ENCODE measurements around the gene SLC7A14. TPM values are rescaled to one million over a fixed set of nuclear protein-coding genes. Genes with fewer than 3 reads are reported as not detected.

Gene SLC7A14
- total and polyA plus RNA-seq, 2 donors, result 0.05 TPM

- H3K4me1 ChIP-seq (ENCODE audit: control insufficient read depth in 2 of 2, insufficient read depth in 2 of 2, low read length in 2 of 2), result no peaks in the 10 kb centered on the region
- H3K9me3 ChIP-seq (ENCODE audit: control insufficient read depth in 2 of 2, insufficient read depth in 1 of 2, low read length in 1 of 2), result no peaks in the 10 kb centered on the region
- no peaks in the 10 kb centered on the region for H3K36me3 ChIP-seq (ENCODE audit: control insufficient read depth in 2 of 2, insufficient read depth in 2 of 2, low read length in 1 of 2)
- no peak for DNase-seq (ENCODE audit: low read depth in 6 of 9, low spot score in 9 of 9)
- H3K4me3 ChIP-seq (ENCODE audit: low read length in 2 of 2), result no peak overlapping the region
- H3K27me3 ChIP-seq (ENCODE audit: control insufficient read depth in 2 of 2, insufficient read depth in 1 of 2, low read length in 1 of 2), result no peaks in the 10 kb centered on the region
- WGBS, result 94% methylated on average over 6 of the region's 6 CpGs
- no peak overlapping the region for H3K27ac ChIP-seq (ENCODE audit: low read depth in 1 of 2, low read length in 1 of 2)
These were observed 88.4 kb downstream of the SLC7A14 start for GRCh38 chr3:170497207-170498095.

GRCh38 chr3:170496868-170497140 lies 89.1 kb downstream of the SLC7A14 start:
- H3K4me3 ChIP-seq (ENCODE audit: low read length in 2 of 2), result no peak overlapping the region

GRCh38 chr3:170496026-170496867 lies 89.6 kb downstream of the SLC7A14 start:
- no peaks in the 10 kb centered on the region for H3K36me3 ChIP-seq (ENCODE audit: control insufficient read depth in 2 of 2, insufficient read depth in 2 of 2, low read length in 1 of 2)
- no peak overlapping the region for H3K27ac ChIP-seq (ENCODE audit: low read depth in 1 of 2, low read length in 1 of 2)
- DNase-seq (ENCODE audit: low read depth in 6 of 9, low spot score in 9 of 9), result no peak
- no peaks in the 10 kb centered on the region for H3K9me3 ChIP-seq (ENCODE audit: control insufficient read depth in 2 of 2, insufficient read depth in 1 of 2, low read length in 1 of 2)
- H3K27me3 ChIP-seq (ENCODE audit: control insufficient read depth in 2 of 2, insufficient read depth in 1 of 2, low read length in 1 of 2), result no peaks in the 10 kb centered on the region
- H3K4me3 ChIP-seq (ENCODE audit: low read length in 2 of 2), result no peak overlapping the region
- no peaks in the 10 kb centered on the region for H3K4me1 ChIP-seq (ENCODE audit: control insufficient read depth in 2 of 2, insufficient read depth in 2 of 2, low read length in 2 of 2)
- WGBS, result 95% methylated on average over 40 of the region's 40 CpGs

More at GRCh38 chr3:170496868-170497140, 89.1 kb downstream of the SLC7A14 start:
- H3K9me3 ChIP-seq (ENCODE audit: control insufficient read depth in 2 of 2, insufficient read depth in 1 of 2, low read length in 1 of 2), result no peaks in the 10 kb centered on the region
- no peaks in the 10 kb centered on the region for H3K27me3 ChIP-seq (ENCODE audit: control insufficient read depth in 2 of 2, insufficient read depth in 1 of 2, low read length in 1 of 2)
- WGBS, result 94% methylated on average over 6 of the region's 6 CpGs
- H3K36me3 ChIP-seq (ENCODE audit: control insufficient read depth in 2 of 2, insufficient read depth in 2 of 2, low read length in 1 of 2), result no peaks in the 10 kb centered on the region
- H3K4me1 ChIP-seq (ENCODE audit: control insufficient read depth in 2 of 2, insufficient read depth in 2 of 2, low read length in 2 of 2), result no peaks in the 10 kb centered on the region
- DNase-seq (ENCODE audit: low read depth in 6 of 9, low spot score in 9 of 9), result no peak
- no peak overlapping the region for H3K27ac ChIP-seq (ENCODE audit: low read depth in 1 of 2, low read length in 1 of 2)

- Histone ChIP-seq H3K36me3 (ENCODE audit: control insufficient read depth in 2 of 2, insufficient read depth in 2 of 2, low read length in 1 of 2) (no peaks in the 10 kb centered on the region), H3K27ac (ENCODE audit: low read depth in 1 of 2, low read length in 1 of 2) (no peak overlapping the region), H3K4me1 (ENCODE audit: control insufficient read depth in 2 of 2, insufficient read depth in 2 of 2, low read length in 2 of 2) (no peaks in the 10 kb centered on the region), H3K4me3 (ENCODE audit: low read length in 2 of 2) (no peak overlapping the region), H3K9me3 (ENCODE audit: control insufficient read depth in 2 of 2, insufficient read depth in 1 of 2, low read length in 1 of 2) (no peaks in the 10 kb centered on the region), H3K27me3 (ENCODE audit: control insufficient read depth in 2 of 2, insufficient read depth in 1 of 2, low read length in 1 of 2) (no peaks in the 10 kb centered on the region)
- WGBS, result 90% methylated on average over 4 of the region's 4 CpGs
- DNase-seq (ENCODE audit: low read depth in 6 of 9, low spot score in 9 of 9), result no peak
These were observed 91.1 kb downstream of the SLC7A14 start for GRCh38 chr3:170494766-170495165.

GRCh38 chr3:170493712-170494182 lies 92.1 kb downstream of the SLC7A14 start:
- H3K36me3 ChIP-seq (ENCODE audit: control insufficient read depth in 2 of 2, insufficient read depth in 2 of 2, low read length in 1 of 2), result no peaks in the 10 kb centered on the region
- H3K4me3 ChIP-seq (ENCODE audit: low read length in 2 of 2), result no peak overlapping the region
- no peaks in the 10 kb centered on the region for H3K27me3 ChIP-seq (ENCODE audit: control insufficient read depth in 2 of 2, insufficient read depth in 1 of 2, low read length in 1 of 2)
- DNase-seq (ENCODE audit: low read depth in 6 of 9, low spot score in 9 of 9), result no peak
- H3K9me3 ChIP-seq (ENCODE audit: control insufficient read depth in 2 of 2, insufficient read depth in 1 of 2, low read length in 1 of 2), result no peaks in the 10 kb centered on the region
- no peaks in the 10 kb centered on the region for H3K4me1 ChIP-seq (ENCODE audit: control insufficient read depth in 2 of 2, insufficient read depth in 2 of 2, low read length in 2 of 2)
- WGBS, result 90% methylated on average over 2 of the region's 2 CpGs
- H3K27ac ChIP-seq (ENCODE audit: low read depth in 1 of 2, low read length in 1 of 2), result no peak overlapping the region

GRCh38 chr3:170491901-170492300 lies 94.0 kb downstream of the SLC7A14 start:
- Histone ChIP-seq H3K36me3 (ENCODE audit: control insufficient read depth in 2 of 2, insufficient read depth in 2 of 2, low read length in 1 of 2) (no peaks in the 10 kb centered on the region), H3K9me3 (ENCODE audit: control insufficient read depth in 2 of 2, insufficient read depth in 1 of 2, low read length in 1 of 2) (no peaks in the 10 kb centered on the region), H3K27me3 (ENCODE audit: control insufficient read depth in 2 of 2, insufficient read depth in 1 of 2, low read length in 1 of 2) (no peaks in the 10 kb centered on the region), H3K4me1 (ENCODE audit: control insufficient read depth in 2 of 2, insufficient read depth in 2 of 2, low read length in 2 of 2) (no peaks in the 10 kb centered on the region), H3K27ac (ENCODE audit: low read depth in 1 of 2, low read length in 1 of 2) (no peak overlapping the region), H3K4me3 (ENCODE audit: low read length in 2 of 2) (no peak overlapping the region)
- no peak for DNase-seq (ENCODE audit: low read depth in 6 of 9, low spot score in 9 of 9)
- 94% methylated on average over 3 of the region's 3 CpGs for WGBS

- Histone ChIP-seq H3K27ac (ENCODE audit: low read depth in 1 of 2, low read length in 1 of 2) (no peak overlapping the region), H3K4me1 (ENCODE audit: control insufficient read depth in 2 of 2, insufficient read depth in 2 of 2, low read length in 2 of 2) (no peaks in the 10 kb centered on the region), H3K36me3 (ENCODE audit: control insufficient read depth in 2 of 2, insufficient read depth in 2 of 2, low read length in 1 of 2) (no peaks in the 10 kb centered on the region), H3K27me3 (ENCODE audit: control insufficient read depth in 2 of 2, insufficient read depth in 1 of 2, low read length in 1 of 2) (no peaks in the 10 kb centered on the region), H3K9me3 (ENCODE audit: control insufficient read depth in 2 of 2, insufficient read depth in 1 of 2, low read length in 1 of 2) (no peaks in the 10 kb centered on the region), H3K4me3 (ENCODE audit: low read length in 2 of 2) (no peak overlapping the region)
- DNase-seq (ENCODE audit: low read depth in 6 of 9, low spot score in 9 of 9), result no peak
- 93% methylated on average over 2 of the region's 2 CpGs for WGBS
These were observed 94.9 kb downstream of the SLC7A14 start for GRCh38 chr3:170490828-170491560.

GRCh38 chr3:170488802-170489201 lies 97.1 kb downstream of the SLC7A14 start:
- no peak for DNase-seq (ENCODE audit: low read depth in 6 of 9, low spot score in 9 of 9)
- 88% methylated on average over 4 of the region's 4 CpGs for WGBS
- H3K27me3 ChIP-seq (ENCODE audit: control insufficient read depth in 2 of 2, insufficient read depth in 1 of 2, low read length in 1 of 2), result no peaks in the 10 kb centered on the region
- H3K4me1 ChIP-seq (ENCODE audit: control insufficient read depth in 2 of 2, insufficient read depth in 2 of 2, low read length in 2 of 2), result no peaks in the 10 kb centered on the region
- H3K4me3 ChIP-seq (ENCODE audit: low read length in 2 of 2), result no peak overlapping the region
- H3K27ac ChIP-seq (ENCODE audit: low read depth in 1 of 2, low read length in 1 of 2), result no peak overlapping the region
- no peaks in the 10 kb centered on the region for H3K36me3 ChIP-seq (ENCODE audit: control insufficient read depth in 2 of 2, insufficient read depth in 2 of 2, low read length in 1 of 2)
- H3K9me3 ChIP-seq (ENCODE audit: control insufficient read depth in 2 of 2, insufficient read depth in 1 of 2, low read length in 1 of 2), result no peaks in the 10 kb centered on the region

- no peak for DNase-seq (ENCODE audit: low read depth in 6 of 9, low spot score in 9 of 9)
- H3K9me3 ChIP-seq (ENCODE audit: control insufficient read depth in 2 of 2, insufficient read depth in 1 of 2, low read length in 1 of 2), result no peaks in the 10 kb centered on the region
- no peaks in the 10 kb centered on the region for H3K27me3 ChIP-seq (ENCODE audit: control insufficient read depth in 2 of 2, insufficient read depth in 1 of 2, low read length in 1 of 2)
- no peak overlapping the region for H3K4me3 ChIP-seq (ENCODE audit: low read length in 2 of 2)
- H3K36me3 ChIP-seq (ENCODE audit: control insufficient read depth in 2 of 2, insufficient read depth in 2 of 2, low read length in 1 of 2), result no peaks in the 10 kb centered on the region
- H3K4me1 ChIP-seq (ENCODE audit: control insufficient read depth in 2 of 2, insufficient read depth in 2 of 2, low read length in 2 of 2), result no peaks in the 10 kb centered on the region
- 75% methylated on average over 3 of the region's 3 CpGs for WGBS
- H3K27ac ChIP-seq (ENCODE audit: low read depth in 1 of 2, low read length in 1 of 2), result no peak overlapping the region
These were observed 98.8 kb downstream of the SLC7A14 start for GRCh38 chr3:170487031-170487430.

Measured in thymus (tissue), 11 donors.